HG02588 (cell line): Measurements from ENCODE around the gene BSG.
"Not testable (repeated sequence)": the region's sequence is repeated elsewhere in the genome, so short reads cannot be mapped to it uniquely, and the experiment has no call there.

Source experiments
- ATAC-seq: cut with Tn5 transposase; IDR thresholded peaks from one replicate; pipeline ENCODE4 v1.9.1; 2021; ENCODE audit warnings: mild to moderate bottlenecking, moderate library complexity; ENCODE audit not compliant: unreplicated experiment

BSG gene

GRCh38 chr19:602391-603301, 30.2 kb downstream of the BSG start:
- ATAC-seq, result no peak

- not testable (repeated sequence) for ATAC-seq
Observed at GRCh38 chr19:603302-603639, 30.9 kb downstream of the BSG start.

- ATAC-seq, result not testable (repeated sequence)
Observed at GRCh38 chr19:603779-604178, 31.4 kb downstream of the BSG start.

GRCh38 chr19:604355-604754, 32.0 kb downstream of the BSG start:
- ATAC-seq, result no peak

DNA sequence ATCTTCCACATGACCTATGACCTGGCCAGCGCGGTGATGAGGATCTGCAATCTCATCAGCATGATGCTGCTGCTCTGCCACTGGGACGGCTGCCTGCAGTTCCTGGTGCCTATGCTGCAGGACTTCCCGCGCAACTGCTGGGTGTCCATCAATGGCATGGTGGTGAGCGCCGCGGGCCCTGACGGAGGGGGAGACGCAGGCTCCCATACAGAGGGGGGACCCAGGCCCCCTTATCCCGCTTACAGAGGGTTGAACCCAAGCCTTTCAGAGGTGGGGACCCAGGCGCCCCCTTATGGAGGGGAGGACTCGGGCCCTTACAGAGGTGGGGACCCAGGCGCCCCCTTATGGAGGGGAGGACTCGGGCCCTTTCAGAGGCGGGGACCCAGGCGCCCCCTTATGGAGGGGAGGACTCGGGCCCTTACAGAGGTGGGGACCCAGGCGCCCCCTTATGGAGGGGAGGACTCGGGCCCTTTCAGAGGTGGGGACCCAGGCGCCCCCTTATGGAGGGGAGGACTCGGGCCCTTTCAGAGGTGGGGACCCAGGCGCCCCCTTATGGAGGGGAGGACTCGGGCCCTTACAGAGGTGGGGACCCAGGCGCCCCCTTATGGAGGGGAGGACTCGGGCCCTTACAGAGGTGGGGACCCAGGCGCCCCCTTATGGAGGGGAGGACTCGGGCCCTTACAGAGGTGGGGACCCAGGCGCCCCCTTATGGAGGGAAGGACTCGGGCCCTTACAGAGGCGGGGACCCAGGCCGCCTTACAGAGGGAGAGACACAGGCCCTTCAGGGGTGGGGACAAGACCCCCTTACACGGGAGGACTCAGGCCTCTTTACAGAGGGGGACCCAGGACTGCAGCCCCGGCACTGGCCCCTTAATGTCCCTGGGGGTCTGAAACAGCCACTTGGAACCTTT, 32.9 kb downstream of the BSG start:
- ATAC-seq, result not testable (repeated sequence)

DNA sequence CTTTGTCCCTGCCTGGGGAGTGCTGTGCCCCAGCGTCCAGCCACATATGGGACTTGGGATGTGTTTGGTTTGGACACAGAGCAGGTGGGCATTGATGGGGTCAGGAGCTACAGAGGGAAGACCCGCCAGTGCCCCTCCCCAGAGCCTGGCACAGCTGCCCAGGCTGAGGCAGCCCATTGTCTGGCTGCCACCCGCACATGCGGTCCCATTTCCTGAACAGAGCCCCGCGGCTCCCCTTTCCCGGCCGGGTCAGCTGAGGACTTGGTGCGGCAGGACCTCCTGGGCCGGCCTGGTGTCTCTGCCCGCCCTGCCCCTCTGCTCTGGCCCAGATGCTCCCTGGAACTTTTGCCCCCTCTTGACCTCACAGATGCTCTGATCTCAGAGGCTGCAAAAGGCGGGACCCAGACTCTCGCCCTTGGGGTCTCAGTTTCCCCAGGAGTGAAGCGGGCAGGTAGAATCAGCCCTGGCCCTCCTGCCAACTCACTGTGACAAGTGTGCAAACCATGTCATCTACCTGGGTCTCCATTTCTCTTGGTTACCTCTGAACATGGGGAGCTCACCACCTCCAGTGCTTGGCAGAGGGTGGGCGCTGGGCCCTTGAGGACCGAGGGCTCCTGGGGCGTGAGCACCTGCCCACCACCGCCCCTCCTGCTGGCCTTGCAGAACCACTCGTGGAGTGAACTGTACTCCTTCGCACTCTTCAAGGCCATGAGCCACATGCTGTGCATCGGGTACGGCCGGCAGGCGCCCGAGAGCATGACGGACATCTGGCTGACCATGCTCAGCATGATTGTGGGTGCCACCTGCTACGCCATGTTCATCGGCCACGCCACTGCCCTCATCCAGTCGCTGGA, 35.1 kb downstream of the BSG start:
- ATAC-seq, result no peak

DNA sequence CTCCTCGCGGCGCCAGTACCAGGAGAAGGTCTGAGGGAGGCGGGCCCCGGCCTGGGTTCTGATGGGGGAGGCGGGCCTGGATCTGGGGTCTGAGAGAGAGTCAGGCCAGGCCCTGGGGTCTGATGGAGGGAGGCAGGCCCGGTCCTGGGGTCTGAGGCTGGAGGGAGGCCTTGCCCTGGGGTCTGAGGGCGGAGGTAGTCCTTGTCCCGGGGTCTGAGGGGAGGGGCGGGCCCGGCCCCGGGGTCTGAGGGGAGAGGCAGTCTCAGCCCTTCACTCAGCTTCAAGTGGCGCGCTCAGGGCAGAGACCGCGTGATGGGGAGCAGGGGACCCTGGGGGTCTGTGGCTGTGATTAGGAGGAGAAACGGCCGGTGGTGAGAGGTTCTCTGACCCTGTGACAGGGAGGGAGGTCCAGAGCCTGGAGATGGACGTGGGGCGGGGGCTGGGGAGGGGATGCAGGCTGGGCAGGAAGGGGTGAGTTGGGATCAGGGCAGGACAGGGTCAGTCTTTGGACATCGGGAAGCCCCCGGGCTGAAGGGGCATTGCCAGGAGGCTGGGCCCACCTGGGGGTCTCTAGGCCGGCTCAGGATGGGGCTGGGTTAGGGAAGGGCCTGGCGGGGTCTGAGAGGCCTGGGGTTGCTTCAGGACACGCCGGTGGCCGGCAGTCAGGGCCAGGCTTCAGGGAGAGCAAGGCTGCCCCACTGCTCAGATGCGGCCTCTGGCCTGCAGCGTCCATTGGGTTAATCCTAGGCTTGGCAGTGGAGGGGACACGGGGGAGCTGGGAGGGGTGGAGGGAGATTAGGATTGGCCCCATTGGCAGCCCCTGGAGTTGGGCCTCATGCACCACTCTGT, 36.0 kb downstream of the BSG start:
- ATAC-seq, result no peak

- ATAC-seq, result no peak
Observed at GRCh38 chr19:609004-609346, 36.6 kb downstream of the BSG start.

DNA sequence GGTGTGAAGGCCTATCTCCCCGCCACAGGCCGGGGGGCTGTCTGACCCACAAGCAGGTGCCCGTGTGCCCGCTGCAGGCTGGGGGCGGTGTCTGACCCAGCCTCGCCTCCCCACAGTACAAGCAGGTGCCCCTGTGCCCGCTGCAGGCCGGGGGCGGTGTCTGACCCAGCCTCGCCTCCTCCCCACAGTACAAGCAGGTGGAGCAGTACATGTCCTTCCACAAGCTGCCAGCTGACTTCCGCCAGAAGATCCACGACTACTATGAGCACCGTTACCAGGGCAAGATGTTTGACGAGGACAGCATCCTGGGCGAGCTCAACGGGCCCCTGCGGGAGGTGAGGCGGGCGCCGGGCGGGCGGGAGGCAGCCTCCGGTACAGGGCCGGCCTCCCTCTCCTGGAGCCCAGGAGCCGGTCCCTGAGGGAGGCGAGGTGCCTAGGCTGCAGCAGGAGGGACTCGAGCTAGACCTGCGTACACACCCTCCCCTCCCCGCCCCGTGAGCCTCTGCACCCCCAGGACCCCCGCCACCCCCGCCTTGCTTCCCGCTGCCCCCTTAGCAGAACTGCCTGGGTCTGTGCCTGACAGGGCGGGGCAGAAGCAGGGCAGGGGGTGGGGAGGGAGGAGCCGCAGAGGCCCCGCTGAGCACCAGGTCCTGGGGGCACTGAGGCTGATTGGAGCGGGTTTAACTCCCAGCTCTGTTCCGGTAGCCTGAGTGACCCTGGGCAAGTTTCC, 37.8 kb downstream of the BSG start:
- no peak for ATAC-seq

GRCh38 chr19:610801-611480, 38.5 kb downstream of the BSG start:
- no peak for ATAC-seq

GRCh38 chr19:611481-611868, 39.1 kb downstream of the BSG start:
- no peak for ATAC-seq

DNA sequence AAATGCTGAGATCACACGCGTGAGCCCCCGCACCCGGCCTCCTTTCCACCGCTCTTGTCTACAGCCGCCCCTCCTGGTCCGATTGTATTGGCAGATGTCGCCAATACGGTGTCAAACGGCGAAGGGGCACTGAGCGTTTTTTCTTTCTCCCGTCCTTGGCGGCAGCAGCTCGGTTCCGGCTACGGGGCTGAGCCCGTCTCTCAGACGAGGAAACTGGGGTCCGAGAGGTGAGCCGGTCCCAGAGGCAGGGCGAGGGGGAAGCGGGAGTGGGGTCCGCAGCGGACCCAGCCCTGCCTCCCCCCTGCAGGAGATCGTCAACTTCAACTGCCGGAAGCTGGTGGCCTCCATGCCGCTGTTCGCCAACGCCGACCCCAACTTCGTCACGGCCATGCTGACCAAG, 40.5 kb downstream of the BSG start:
- no peak for ATAC-seq

DNA sequence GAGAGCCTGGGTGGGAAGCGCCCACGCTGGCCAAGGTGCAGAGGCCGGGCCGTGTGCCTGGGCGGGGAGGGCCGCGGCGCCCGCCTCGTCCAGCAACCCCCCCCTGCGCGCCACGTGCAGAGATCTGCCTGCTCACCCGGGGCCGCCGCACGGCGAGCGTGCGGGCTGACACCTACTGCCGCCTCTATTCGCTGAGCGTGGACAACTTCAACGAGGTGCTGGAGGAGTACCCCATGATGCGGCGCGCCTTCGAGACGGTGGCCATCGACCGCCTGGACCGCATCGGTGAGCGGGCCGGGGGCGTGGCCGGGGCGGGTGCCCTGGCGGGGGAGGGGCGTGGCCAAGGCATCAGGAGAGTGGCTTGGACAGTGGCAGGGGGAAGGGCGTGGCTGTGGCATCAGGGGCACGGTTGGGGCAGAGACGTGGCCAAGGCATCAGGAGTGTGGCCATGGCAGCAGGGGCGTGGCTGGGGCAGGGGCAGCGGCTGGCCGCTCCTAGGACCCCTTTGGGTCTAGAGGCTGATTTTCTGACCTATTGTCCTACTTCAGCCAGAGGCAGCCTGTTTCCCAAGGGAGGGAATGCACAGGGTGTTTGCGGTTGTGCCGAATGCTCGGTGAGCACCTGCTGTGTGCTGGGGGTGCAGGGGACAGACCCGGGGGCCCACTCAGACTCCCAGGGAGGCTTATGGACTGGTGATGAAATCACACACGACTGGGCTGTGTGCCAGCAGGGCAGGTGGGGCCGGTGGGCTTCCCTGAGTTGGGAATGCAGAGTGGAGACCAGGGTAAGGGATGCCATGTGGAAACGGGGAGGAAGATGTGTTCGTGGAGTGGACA, 41.6 kb downstream of the BSG start:
- ATAC-seq, result no peak

DNA sequence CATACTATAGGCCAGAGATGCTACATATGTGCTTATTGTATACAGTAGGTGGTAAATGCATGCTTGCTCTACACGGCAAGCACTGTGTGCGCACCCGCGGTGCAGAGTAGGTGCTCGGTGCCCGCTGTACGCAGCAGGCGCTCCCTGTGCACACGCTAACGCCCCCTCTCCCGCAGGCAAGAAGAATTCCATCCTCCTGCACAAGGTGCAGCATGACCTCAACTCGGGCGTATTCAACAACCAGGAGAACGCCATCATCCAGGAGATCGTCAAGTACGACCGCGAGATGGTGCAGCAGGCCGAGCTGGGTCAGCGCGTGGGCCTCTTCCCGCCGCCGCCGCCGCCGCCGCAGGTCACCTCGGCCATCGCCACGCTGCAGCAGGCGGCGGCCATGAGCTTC, 43.2 kb downstream of the BSG start:
- no peak for ATAC-seq

- no peak for ATAC-seq
Observed at GRCh38 chr19:616062-616700, 43.8 kb downstream of the BSG start.

- no peak for ATAC-seq
Observed at GRCh38 chr19:616747-617526, 44.5 kb downstream of the BSG start.
